D721Med (cell line): Measurements from ENCODE around the gene PRRC2C.

ENCODE experiments used
- DNase-seq: peaks from one replicate; pipeline ENCODE4 v3.0.0; 2011; ENCODE audit warnings: low spot score; ENCODE audit not compliant: insufficient read length
- FAIRE-seq: peaks from 2 replicates; lab custom pipeline; 2011; peaks lifted over from hg19 to GRCh38; lab: Jason Lieb, UNC
- TF ChIP-seq, protein P1 (sequence below): IDR thresholded peaks from 2 replicates; pipeline ENCODE4 v1.5.1; 2012; ENCODE audit warnings: mild to moderate bottlenecking, control low read depth; ENCODE audit not compliant: insufficient read depth; ENCODE audit errors: missing control alignments

The PRRC2C gene

GRCh38 chr1:171636141-171636540, 150.8 kb downstream of the PRRC2C start:
- DNase-seq (no peak), FAIRE-seq (no peak)
- TF ChIP-seq, protein P1, sequence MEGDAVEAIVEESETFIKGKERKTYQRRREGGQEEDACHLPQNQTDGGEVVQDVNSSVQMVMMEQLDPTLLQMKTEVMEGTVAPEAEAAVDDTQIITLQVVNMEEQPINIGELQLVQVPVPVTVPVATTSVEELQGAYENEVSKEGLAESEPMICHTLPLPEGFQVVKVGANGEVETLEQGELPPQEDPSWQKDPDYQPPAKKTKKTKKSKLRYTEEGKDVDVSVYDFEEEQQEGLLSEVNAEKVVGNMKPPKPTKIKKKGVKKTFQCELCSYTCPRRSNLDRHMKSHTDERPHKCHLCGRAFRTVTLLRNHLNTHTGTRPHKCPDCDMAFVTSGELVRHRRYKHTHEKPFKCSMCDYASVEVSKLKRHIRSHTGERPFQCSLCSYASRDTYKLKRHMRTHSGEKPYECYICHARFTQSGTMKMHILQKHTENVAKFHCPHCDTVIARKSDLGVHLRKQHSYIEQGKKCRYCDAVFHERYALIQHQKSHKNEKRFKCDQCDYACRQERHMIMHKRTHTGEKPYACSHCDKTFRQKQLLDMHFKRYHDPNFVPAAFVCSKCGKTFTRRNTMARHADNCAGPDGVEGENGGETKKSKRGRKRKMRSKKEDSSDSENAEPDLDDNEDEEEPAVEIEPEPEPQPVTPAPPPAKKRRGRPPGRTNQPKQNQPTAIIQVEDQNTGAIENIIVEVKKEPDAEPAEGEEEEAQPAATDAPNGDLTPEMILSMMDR = no peak

DNA sequence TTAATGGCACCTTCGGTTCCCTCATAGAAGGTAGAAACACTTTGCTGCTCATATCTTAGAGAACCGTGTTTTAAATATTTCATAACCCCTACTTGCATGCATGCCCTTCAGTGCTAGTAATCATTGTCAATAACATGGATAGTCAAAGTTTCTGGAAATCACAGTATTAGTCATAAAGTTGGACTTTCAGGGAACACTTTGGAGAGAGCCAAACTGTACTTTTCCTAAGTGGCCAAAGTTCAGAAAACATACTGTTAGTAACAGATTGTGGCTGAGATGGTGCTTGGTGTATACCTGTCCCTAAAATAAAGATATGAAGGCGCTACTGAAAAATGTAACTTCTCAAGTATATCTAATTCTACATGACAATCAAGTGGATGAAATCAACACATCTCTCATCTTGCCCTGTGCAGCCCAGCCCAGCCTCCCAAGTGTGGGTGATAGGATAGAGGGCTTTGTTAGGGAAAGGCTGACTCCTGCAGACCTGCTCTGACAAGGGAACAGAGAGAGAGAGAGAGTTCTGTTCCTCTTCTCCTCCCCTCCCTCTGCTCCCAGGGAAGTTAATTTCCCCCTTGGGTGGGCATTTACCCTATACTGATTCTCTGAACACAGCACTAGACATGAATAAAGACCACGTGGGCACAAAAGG, 152.7 kb downstream of the PRRC2C start:
- TF ChIP-seq, protein P1 = no peak
- FAIRE-seq (no peak), DNase-seq (no peak)

- no peak for DNase-seq
- no peak for FAIRE-seq
- TF ChIP-seq, protein P1 = no peak
Observed at GRCh38 chr1:171640225-171640624, 154.9 kb downstream of the PRRC2C start.

DNA sequence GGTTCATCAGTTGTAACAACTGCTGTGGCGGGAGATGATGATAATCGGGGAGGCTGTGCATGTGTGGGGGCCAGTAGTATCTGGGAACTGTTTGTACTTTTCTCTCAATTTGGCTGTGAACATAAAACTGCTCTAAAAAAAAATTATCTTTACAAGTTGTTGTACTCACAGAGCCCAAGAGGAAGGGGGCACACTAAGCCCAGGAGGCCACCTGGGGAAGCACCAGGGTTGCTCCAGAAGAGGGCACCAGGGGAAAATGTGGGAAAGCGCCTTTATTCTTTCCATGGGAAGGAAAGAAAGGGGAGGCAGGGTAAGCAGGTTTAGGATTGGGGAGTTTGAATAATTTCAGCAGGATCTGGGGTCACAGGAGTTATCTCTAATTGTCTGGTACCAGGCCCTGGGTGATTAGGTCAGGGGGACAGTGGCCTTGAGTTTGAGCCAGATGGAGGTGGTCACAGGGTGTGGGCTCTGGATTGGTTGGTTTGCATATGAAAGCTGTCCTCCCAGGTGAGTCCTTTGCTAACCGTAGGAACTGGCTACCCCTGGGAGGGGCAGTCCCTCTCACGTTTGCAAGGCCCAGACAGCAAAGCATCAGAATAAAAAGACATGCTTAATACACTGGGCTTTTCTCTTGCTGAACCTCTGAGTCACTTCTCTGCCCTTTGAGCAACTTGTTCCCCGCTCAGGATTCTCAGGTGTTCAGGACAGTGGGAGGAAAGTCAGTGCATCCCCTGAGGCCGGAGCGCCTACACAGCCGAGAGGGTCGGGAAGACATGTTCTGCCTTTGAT, 155.9 kb downstream of the PRRC2C start:
- FAIRE-seq (no peak), DNase-seq (no peak)
- TF ChIP-seq, protein P1 = no peak

- TF ChIP-seq, protein P1 = no peak
- DNase-seq = no peak
Observed at GRCh38 chr1:171642197-171642596, 156.9 kb downstream of the PRRC2C start.

More at GRCh38 chr1:171642197-171642596, 156.9 kb downstream of the PRRC2C start:
- FAIRE-seq = no peak
